ENCODE measurements around the gene DNAJC10.
"Not testable (repeated sequence)": the region's sequence is repeated elsewhere in the genome, so short reads cannot be mapped to it uniquely, and the experiment has no call there.

Gene DNAJC10

DNA sequence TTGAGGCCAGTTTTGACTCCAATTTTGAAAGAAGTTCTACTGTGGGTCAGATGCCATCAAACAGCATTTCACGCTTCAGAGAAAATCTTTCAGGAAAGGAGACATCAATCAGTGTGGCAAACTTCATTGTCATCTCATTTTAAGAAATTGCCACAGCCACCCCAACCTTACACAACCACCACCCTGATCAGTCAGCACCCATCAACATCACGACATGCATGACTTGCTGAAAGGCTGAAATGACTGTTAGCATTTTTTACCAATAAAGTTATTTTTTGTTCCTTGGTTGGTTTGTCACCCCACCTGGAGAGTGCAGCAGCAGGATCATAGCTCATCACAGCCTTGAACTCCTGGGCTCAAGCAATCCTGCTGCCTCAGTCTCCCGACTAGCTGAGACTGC, 10.4 kb downstream of the DNAJC10 start:
- no peak for DNase-seq

DNA sequence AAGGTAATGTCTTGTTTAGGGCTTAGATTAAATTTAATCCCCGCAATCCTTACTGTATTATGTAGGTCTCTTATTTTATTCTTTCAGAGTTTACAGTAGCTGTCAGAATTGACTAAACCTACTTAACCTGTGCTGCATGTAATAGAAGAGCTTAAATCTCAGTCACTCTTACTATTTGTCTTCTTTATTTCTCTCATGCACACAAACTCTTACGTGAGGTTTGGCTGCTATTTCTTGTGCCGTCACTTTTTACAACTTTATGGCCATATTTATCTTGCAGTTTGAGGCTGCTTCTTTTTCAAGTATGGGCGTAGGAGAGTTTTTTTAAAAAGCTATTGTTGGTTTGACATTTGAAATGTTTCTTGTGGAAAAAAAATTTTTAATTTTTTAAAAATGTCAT, 12.0 kb downstream of the DNAJC10 start:
- no peak for DNase-seq

DNA sequence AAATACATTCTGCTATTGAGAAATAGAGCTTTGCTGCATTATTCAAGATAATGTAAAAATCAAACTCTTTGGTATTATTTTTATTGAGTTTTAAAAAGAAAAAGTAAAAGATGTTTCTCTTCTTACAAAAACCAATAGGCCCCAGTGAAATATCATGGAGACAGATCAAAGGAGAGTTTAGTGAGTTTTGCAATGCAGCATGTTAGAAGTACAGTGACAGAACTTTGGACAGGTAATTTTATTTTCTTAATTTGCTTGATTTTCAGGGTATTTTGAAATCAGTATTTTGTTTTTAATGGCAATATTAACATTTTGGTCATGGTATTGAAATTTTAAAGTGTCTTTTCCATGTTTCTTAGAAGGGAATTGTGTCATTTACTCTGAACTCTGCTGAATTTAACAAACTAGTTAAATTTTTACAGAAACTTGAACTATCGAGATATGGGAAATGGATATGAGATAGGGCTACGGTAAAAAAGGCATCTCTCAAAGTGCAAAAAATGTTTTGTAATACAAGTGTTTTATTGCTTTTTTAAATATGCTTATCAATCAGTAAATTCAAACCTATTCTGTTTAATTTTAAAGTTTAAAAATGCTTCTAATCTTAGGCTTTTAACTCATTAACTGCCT, 13.8 kb downstream of the DNAJC10 start:
- DNase-seq: no peak

DNA sequence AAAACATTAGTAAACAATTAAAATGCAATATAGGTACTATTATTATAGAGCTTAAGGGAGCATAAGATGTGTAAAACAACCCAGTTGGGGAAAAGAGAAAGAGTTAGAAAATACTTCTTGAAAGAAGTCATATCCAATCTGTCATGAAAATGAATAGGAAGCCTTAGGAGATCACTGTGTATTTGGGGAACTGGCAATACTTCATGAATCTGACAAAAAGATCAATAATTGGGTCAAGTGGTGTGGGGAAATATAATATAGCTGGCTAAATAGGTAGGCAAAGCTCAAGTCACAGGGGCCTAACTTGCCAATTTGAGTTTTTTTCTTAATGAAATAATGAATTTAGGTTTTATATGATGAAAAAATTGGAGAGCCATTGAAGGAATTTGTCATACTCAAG, 14.4 kb downstream of the DNAJC10 start:
- no peak for DNase-seq

DNA sequence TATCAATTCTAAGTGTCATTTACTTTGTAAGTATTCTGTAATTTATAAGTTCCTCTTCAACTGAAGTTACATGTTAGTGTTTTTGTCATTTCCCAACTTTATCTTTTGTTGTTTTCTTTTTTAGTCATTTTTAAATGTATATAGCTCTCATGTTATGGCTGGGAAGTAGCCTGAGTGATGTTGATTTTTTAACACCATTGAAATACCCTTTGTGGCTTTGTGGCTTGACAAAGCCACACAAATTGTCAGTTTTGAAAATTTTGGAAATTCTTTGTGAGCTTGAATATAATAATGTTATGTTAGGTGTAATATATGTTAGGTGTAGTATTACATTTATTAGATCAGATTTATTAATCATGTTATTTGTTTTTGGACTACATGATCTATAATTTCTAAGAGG, 16.7 kb downstream of the DNAJC10 start:
- no peak for DNase-seq

DNA sequence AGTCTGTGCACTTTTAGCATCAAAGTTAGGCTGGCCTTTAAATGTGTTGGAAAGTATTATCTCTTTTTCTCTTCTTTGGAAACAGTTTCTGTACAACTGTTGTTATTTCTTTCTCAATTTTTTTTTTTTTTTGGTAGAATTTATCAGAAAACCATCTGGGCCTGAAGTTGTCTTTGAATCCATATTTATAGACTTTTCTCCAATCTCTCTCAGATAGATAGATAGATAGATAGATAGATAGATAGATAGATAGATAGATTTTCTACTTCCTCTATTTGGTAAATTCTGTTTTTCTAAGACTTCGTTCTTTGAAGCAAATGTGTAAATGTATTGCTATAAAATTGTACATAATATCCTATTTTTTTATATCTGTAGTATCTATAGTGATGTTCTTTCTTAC, 17.5 kb downstream of the DNAJC10 start:
- no peak for DNase-seq

DNA sequence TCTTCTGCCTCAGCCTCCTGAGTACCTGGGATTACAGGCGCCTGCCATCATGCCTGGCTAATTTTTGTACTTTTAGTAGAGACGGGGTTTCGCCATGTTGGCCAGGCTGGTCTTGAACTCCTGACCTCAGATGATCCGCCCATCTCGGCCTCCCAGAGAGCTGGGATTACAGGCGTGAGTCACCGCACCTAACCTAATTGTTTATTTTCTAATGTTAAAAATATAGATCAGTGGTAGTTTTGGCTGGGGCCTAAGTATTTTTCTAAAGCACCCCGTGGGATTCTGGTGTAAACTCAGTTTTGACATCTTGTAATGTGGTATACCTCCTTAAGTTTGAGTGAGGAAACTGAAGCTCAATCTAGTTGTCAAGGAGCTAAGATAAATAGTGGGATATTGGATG, 20.8 kb downstream of the DNAJC10 start:
- DNase-seq: not testable (repeated sequence)

DNA sequence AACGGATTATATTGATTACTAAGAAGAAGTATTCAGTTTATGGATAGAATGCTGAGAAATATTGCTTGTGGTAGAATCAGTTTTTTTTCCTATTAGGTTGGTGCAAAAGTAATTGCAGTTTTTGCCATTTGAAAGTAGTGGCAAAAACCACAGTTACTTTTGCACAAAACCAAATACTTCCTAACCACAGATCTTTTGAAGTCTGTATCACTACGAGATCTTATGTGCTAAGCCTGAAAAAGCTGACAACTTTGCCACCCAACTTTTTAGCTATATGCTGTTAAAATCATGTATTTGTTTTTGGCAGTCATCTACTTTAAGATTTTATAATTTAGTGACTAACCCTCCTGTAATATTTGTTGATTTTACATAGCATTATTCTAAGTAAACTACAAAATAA, 24.6 kb downstream of the DNAJC10 start:
- no peak for DNase-seq

DNA sequence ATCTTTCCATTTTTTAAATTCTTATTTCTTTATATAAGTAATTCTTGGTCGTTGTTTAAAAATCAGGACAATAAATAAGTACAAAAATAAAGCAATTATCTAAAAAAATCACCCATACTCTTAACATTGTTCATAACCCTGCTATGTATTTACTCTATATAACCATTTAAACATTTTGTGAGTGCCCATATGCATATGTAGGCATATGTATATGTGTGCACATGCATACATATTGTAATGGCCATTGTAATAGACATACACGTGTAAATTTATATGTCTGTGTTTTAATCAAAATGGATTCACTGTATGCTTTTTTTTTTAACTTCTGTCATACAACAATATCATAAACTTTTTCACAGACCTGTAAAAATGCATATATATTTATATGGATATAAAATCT, 25.6 kb downstream of the DNAJC10 start:
- DNase-seq: no peak

DNA sequence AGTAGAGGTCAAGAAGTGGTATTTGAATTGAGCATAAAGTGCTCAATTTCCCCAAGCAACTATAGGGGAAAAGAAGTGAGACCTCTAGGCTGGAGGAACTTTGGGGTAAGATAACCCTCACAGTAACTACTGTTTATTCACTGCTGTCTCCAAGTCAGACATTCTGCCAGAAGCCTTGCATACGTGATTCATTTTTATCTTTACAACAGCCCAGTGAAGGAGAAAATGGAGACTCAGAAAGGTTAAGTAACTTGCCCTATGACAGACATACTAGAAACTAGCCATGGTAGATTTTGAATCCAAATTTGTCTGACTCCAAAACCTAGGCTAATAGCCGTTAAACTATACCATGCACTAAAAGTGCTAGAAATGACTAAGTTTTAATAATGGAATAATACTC, 28.4 kb downstream of the DNAJC10 start:
- DNase-seq: no peak

DNA sequence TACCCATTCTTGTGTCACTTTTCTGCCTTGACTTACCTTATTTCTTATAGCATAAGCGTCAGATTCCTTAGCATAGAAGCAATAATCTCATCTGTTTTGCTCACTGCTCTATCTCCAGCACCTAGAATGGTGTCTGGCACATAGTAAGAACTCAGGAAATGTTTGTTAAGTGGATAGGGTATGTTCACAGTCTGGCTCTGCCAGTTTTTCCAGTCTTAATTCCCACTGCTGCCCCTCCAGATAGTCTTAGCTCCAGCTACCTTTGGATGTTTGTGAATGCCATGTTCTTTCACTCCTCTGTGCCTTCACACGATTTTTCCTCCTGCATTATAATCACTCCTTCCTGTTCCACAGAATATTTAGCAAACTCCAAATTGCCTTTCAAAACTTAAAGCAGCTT, 29.0 kb downstream of the DNAJC10 start:
- no peak for DNase-seq

DNA sequence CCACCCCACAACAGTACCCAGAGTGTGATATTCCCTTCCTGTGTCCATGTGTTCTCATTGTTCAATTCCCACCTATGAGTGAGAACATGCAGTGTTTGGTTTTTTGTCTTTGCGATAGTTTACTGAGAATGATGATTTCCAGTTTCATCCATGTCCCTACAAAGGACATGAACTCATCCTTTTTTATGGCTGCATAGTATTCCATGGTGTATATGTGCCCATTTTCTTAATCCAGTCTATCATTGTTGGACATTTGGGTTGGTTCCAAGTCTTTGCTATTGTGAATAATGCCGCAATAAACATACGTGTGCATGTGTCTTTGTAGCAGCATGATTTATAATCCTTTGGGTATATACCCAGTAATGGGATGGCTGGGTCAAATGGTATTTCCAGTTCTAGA, 29.8 kb downstream of the DNAJC10 start:
- DNase-seq: not testable (repeated sequence)

DNA sequence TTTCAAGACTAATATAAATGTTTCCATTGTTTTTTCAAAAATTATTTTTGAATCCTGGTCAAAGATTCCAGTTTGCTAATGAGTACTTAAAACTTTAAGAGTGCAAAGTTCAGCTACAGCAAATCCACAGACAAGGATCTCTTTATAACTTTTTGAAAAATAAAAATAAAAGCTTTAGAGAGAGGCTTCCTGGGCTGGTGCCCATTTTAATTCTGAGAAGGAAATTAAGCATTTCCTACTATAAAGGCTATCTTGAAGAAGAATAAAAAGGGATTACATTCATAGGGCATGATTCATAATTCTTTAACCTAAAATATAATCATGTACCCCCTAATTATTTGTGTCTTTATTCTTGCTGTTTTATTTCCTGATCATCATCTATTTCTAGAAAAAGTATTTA, 38.2 kb downstream of the DNAJC10 start:
- DNase-seq: no peak

DNA sequence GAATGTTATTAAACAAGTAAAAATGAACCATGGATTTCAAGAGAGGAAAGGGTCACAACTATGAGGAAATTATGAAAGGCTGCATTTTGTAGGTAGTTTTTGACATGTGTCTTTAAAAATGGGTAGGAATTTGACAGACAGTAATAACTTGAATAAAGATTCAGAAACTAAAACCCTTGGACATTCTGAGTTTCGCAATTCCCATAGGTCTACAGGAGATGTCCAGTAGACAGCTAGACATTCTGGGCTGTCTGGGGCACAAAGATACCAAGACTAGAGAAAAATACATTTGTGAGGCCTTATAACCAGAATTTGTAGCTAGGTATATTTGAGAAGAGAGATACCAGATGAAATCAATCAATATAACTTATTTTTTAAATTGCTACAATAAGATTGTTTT, 42.3 kb downstream of the DNAJC10 start:
- no peak for DNase-seq

DNA sequence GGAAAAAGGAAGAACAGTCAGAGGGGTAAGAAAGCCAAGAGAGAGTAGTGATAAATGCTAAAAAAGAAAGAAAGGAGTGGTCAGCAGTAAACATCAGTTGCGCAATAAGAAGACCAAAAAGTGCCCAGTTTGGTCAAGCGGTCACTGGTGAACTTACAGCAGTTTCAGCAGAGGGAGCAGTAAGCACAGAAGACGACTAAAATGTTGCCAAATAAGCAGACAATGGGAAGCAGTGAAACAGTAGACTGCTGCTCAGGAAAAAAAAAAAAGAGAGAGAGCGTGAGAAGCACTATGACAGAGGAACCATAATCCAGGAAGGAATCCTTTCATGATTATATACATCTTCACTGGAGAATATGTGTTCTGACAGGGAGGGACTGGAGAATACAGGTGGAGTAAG, 45.8 kb downstream of the DNAJC10 start:
- no peak for DNase-seq

DNA sequence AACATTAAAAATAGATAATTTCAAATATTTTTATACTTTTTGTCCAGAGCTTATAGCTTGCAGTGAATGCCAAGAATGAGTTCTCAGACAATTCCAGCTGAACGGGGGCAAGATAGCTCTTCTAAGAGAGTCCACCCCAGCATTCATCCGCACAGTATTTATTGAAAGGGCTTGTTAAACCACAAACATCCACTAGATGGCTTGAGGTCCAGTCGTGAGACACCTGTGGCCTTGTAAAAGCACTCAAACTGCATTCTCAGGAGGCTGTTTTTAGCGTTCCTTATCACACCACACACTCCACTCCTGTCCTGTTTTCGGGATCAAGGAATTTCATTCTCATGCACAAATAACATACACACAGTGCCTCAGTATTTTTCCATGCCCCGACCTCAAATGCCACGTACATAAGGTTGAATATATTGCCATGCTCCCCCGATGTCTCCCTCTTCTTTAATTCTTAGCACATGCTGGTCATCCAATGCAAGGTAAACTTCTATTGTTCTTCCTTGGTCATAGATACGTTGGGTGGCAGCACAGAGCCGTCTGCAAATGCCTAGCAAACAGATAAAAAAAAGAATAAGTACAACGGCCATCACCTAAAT, 47.4 kb downstream of the DNAJC10 start:
- DNase-seq: peak; percentile 14

DNA sequence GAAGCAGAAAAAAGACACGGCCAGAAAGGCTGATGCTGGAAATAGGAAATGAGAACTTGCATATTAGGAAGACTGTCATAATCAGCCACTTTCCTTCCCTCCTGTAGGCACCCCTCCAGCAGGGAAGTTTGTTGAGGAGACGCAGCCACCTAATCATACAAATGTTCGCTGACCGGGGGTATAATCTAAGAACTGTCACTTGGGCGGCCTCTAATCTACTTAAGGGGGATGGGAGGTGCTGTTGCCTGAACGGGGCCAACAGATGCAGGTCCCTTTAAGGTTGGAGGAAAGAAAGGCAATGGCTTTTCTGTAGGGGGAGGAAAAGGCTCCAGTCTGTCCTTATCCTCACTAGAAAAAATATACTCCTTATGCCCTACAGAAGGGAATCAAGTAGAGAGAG, 50.6 kb downstream of the DNAJC10 start:
- no peak for DNase-seq

DNA sequence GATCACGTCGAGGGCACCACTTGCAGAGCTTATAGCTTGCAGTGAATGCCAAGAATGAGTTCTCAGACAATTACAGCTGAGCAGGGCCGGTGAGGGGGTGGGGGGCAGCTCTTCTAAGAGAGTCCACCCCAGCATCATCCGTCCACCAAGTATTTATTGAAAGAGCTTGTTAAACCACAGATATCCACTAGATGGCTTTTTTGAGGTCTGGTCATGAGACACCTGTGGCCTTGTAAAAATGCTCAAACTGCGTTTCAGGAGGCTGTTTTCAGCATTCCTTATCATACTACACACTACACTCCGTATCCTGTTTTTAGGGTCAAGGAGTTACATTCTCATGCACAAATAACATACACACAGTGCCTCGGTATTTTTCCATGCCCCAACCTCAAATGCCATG, 51.5 kb downstream of the DNAJC10 start:
- DNase-seq: no peak

DNA sequence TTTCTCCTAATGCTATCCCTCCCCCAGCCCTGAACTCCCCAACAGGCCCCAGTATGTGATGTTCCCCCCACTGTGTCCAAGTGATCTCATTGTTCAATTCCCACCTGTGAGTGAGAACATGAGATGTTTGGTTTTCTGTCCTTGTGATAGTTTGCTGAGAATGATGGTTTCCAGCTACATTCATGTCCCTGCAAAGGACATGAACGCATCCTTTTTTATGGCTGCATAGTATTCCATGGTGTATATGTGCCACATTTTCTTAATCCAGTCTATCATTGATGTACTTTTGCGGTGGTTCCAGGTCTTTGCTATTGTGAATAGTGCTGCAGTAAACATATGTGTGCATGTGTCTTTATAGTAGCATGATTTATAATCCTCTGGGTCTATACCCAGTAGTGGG, 52.9 kb downstream of the DNAJC10 start:
- not testable (repeated sequence) for DNase-seq

DNA sequence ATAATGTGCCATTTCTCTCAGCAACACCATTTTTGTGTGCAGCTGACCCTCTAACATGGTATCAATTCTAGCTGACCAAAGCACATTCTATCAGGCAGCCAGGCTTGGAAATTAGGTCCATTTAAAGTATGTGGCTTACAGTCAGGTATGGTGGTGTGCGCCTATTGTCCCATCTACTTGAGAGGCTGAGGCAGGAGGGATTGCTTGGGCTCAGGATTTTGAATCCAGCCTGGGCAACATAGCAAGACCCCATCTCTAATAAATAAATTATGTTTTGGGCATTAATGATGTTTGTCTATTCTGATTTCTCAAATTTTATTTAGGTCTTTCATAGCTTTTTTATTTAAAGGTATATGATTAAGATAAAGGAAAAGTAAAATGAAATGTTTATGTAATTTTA, 63.3 kb downstream of the DNAJC10 start:
- DNase-seq: no peak

DNA sequence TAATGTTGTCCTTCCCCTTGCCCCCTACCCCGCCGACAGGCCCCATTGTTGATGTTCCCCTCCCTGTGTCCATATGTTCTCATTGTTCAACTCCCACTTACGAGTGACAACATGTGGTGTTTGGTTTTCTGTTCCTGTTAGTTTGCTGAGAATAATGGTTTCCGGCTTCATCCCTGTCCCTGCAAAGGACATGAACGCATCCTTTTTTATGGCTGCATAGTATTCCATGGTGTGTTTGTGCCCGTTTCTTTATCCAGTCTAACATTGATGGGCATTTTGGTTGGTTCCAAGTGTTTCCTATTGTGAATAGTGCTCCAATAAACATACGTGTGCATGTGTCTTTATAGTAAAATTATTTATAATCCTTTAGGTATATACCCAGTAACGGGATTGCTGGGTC, 65.0 kb downstream of the DNAJC10 start:
- DNase-seq: not testable (repeated sequence)

DNA sequence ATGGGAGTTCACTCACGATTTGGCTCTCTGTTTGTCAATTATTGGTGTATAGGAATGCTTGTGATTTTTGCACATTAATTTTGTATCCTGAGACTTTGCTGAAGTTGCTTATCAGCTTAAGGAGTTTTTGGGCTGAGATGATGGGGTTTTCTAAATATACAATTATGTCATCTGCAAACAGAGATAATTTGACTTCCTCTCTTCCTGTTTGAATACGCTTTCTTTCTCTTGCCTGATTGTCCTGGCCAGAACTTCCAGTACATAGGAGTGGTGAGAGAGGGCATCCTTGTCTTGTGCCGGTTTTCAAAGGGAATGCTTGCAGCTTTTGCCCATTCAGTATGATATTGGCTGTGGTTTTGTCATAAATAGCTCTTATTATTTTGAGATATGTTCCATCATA, 66.6 kb downstream of the DNAJC10 start:
- not testable (repeated sequence) for DNase-seq

DNA sequence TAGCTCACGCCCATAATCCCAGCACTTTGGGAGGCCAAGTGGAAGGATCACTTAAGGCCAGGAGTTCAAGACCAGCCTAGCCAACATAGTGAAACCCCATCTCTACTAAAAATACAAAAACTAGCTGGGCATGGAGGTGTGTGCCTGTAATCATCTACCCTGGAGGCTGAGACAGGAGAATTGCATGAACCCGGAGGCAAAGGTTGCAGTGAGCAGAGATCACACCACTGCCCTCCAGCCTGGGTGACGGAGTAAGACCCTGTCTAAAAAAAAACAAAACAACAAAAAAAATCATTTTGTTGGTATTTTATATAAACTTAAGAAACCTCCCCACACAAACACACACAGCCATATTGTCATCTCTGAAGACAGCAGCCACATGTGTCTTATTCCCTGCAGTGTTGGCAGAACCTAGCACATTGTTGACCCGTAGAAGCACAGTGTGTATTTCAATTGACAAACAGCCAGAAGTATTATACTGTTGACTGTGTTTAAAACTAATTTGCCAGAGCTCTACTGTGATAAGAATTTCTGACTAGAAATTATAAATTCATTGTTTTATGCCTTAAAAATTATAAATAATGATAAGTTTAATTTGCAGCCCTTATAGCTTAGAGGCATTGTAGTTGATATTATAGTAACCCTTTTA, 68.1 kb downstream of the DNAJC10 start:
- DNase-seq: no peak

DNA sequence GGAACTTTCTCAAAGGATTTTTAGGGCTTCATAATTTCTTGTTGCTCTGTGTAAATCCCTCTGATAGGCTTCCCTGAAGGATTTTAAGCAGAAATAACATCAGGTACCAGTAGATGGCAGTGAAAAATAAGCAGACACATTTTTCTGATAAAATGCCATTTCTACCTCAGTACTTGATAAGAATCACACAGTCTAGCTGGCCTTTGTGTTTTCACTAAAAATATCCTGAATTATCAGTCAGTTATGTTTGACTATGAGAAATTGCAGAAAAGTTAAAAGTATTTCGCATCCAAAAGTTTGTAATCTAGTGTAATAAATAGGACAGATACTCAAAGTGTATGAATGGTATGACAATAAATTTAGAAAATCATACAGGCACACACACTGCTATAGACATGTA, 68.7 kb downstream of the DNAJC10 start:
- no peak for DNase-seq

DNA sequence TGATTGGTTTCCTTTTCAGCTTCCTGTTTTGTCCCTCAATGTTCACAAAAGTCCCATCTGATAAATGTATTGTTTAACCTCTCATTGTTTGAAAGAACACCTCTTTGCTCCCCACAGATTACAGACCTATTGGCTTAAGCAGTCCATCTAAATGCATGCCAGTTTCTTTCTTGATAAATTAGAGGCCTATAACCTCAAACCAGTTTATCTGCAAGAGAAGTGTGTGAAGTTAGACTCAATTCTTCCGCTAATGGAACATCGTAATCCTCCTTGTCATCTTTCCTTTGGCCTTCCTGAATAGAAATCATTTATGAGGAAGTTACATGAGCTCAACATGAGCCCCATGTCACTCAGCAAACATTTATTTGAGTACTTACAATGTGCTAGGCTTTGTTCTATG, 76.4 kb downstream of the DNAJC10 start:
- DNase-seq: no peak

Measured in NCI-H2107 (cell line).